Vagina (tissue), 2 donors: Measurements from ENCODE around the gene GABBR1.

ENCODE experiments used
- CTCF ChIP-seq, 3 experiments: fragments of 450-650 bp in 2 of 3; fragments of 200-600 bp in 1 of 3; sonication (generic) in 1 of 3; IDR thresholded peaks; one replicate each; pipeline ENCODE4 v1.5.1; 2017 to 2019; ENCODE audit warnings: antibody characterized with exemption in 3 of 3, mild to moderate bottlenecking in 2 of 3, moderate library complexity in 2 of 3
- POLR2A ChIP-seq, 2 donors: fragments of 450-650 bp; IDR thresholded peaks; one replicate each; pipeline ENCODE4 v1.6.1; 2017; ENCODE audit warnings: antibody characterized with exemption in 2 of 2, mild to moderate bottlenecking in 2 of 2, moderate library complexity in 2 of 2
- POLR2AphosphoS5 ChIP-seq, 2 donors: sonication (generic); formaldehyde crosslinking; IDR thresholded peaks; one replicate each; pipeline ENCODE4 v1.9.0; 2017; ENCODE audit warnings: antibody characterized with exemption in 2 of 2, mild to moderate bottlenecking in 2 of 2, low read depth in 1 of 2; ENCODE audit not compliant: insufficient read depth in 1 of 2

GRCh38 chr6:29652198-29652584 lies 19.2 kb upstream of the GABBR1 start:
- TF ChIP-seq CTCF (IDR thresholded peaks at IDR 0.05) (no peak), POLR2A (IDR thresholded peaks at IDR 0.05) (no peak), POLR2AphosphoS5 (IDR thresholded peaks at IDR 0.05; ENCODE audit: insufficient read depth in 1 of 2, low read depth in 1 of 2) (no peak)
